GM23338 (cell line): ENCODE data around the gene MTHFD2. TPM values are rescaled to one million over a fixed set of nuclear protein-coding genes. Genes with fewer than 3 reads are reported as not detected.

ENCODE experiments used
- ATAC-seq: fragments of 200-7000 bp; cut with Tn5 transposase; 3 replicates; pipeline ENCODE4 v1.9.1; 2020
- DNase-seq: peaks from one replicate; pipeline ENCODE4 v3.0.0-alpha.2; 2015; ENCODE audit warnings: low spot score
- H2AFZ ChIP-seq: fragments of 200-600 bp; sonication (generic); 2 replicates; pipeline ENCODE4 v1.8.0; 2016; ENCODE audit warnings: antibody characterized with exemption, mild to moderate bottlenecking, moderate library complexity
- H3F3A ChIP-seq: fragments of 200-600 bp; sonication (generic); replicated peaks from 2 replicates; pipeline ENCODE4 v1.8.0; 2017; ENCODE audit warnings: antibody characterized with exemption, mixed run types, low read depth
- H3K27ac ChIP-seq: fragments of 200-600 bp; sonication (generic); 2 replicates; pipeline ENCODE4 v1.6.1; 2016; ENCODE audit warnings: low read depth
- H3K27me3 ChIP-seq: fragments of 200-600 bp; sonication (generic); 2 replicates; pipeline ENCODE4 v1.8.0; 2016; ENCODE audit warnings: mild to moderate bottlenecking, mixed run types, moderate library complexity; ENCODE audit not compliant: insufficient read depth
- H3K36me3 ChIP-seq: fragments of 200-600 bp; sonication (generic); 2 replicates; pipeline ENCODE4 v1.8.0; 2016; ENCODE audit warnings: mild to moderate bottlenecking; ENCODE audit not compliant: insufficient read depth
- H3K4me1 ChIP-seq: fragments of 200-600 bp; sonication (generic); 2 replicates; pipeline ENCODE4 v1.8.0; 2016; ENCODE audit warnings: mild to moderate bottlenecking, moderate library complexity; ENCODE audit not compliant: insufficient read depth
- H3K4me2 ChIP-seq: fragments of 200-600 bp; sonication (generic); 2 replicates; pipeline ENCODE4 v1.7.1; 2017; ENCODE audit warnings: mixed run types
- H3K4me3 ChIP-seq: fragments of 200-600 bp; sonication (generic); 2 replicates; pipeline ENCODE4 v1.6.1; 2016; ENCODE audit warnings: mixed run types
- H3K79me2 ChIP-seq: fragments of 200-600 bp; sonication (generic); replicated peaks from 2 replicates; pipeline ENCODE4 v1.8.0; 2017; ENCODE audit warnings: mild to moderate bottlenecking; ENCODE audit not compliant: insufficient read depth
- H3K9me2 ChIP-seq: fragments of 200-600 bp; sonication (generic); 2 replicates; pipeline ENCODE4 v1.8.0; 2017; ENCODE audit not compliant: insufficient read depth
- H4K20me1 ChIP-seq: fragments of 200-600 bp; sonication (generic); replicated peaks from 2 replicates; pipeline ENCODE4 v1.8.0; 2017; ENCODE audit warnings: mild to moderate bottlenecking; ENCODE audit not compliant: insufficient read depth
- H3K27ac Mint-ChIP-seq: 2 replicates; pipeline ENCODE4 v1.8.0; 2020; ENCODE audit warnings: inconsistent platforms, mild to moderate bottlenecking, moderate library complexity, mixed read lengths
- H3K27me3 Mint-ChIP-seq: 3 replicates; pipeline ENCODE4 v1.8.0; 2022; ENCODE audit warnings: low read depth, mild to moderate bottlenecking, moderate library complexity, mixed read lengths, inconsistent platforms; ENCODE audit not compliant: insufficient read depth, poor library complexity
- H3K36me3 Mint-ChIP-seq: 3 replicates; pipeline ENCODE4 v1.8.0; 2021; ENCODE audit warnings: low read depth, mild to moderate bottlenecking, inconsistent platforms, moderate library complexity, mixed read lengths
- H3K4me1 Mint-ChIP-seq: 3 replicates; pipeline ENCODE4 v1.8.0; 2020; ENCODE audit warnings: mild to moderate bottlenecking, inconsistent platforms, mixed read lengths
- H3K4me3 Mint-ChIP-seq: 3 replicates; pipeline ENCODE4 v1.8.0; 2021; ENCODE audit warnings: moderate library complexity, mild to moderate bottlenecking, inconsistent platforms, mixed read lengths
- H3K9me3 Mint-ChIP-seq: 3 replicates; pipeline ENCODE4 v1.8.0; 2020; ENCODE audit warnings: moderate library complexity, mild to moderate bottlenecking, inconsistent platforms, mixed read lengths
- CREB1 ChIP-seq: fragments of 250-450 bp; sonication (Bioruptor Pico); IDR thresholded peaks from 2 replicates; pipeline ENCODE4 v1.5.0; 2020; ENCODE audit warnings: low read depth, mild to moderate bottlenecking, moderate library complexity
- CTCF ChIP-seq, 2 experiments: fragments of 200-600 bp in 1 of 2; sonication (generic) in 1 of 2; conservative IDR thresholded peaks; 2 replicates each; pipeline versions ENCODE4 v1.5.1 to v1.6.1; 2016 to 2017; ENCODE audit warnings: antibody characterized with exemption in 2 of 2, low read depth in 2 of 2, mild to moderate bottlenecking in 2 of 2, moderate library complexity in 1 of 2
- EZH2 ChIP-seq: fragments of 200-600 bp; sonication (generic); IDR thresholded peaks from one replicate; pipeline ENCODE4 v1.8.0; 2017; ENCODE audit warnings: antibody characterized with exemption, mild to moderate bottlenecking, low read depth; ENCODE audit not compliant: unreplicated experiment
- EZH2phosphoT487 ChIP-seq: fragments of 200-600 bp; sonication (generic); IDR thresholded peaks from one replicate; pipeline ENCODE4 v1.8.1; 2018; ENCODE audit warnings: antibody characterized with exemption; ENCODE audit not compliant: unreplicated experiment
- JUNB ChIP-seq: IDR thresholded peaks from one replicate; pipeline ENCODE4 v1.6.1; 2016; ENCODE audit warnings: antibody characterized with exemption; ENCODE audit not compliant: unreplicated experiment
- NANOG ChIP-seq: IDR thresholded peaks from 2 replicates; pipeline ENCODE4 v1.6.1; 2016; ENCODE audit warnings: antibody characterized with exemption, borderline replicate concordance
- POLR2AphosphoS5 ChIP-seq: IDR thresholded peaks from 2 replicates; pipeline ENCODE4 v1.6.1; 2016; ENCODE audit warnings: antibody characterized with exemption, low read depth
- STAT1 ChIP-seq: IDR thresholded peaks from one replicate; pipeline ENCODE4 v1.6.1; 2016; ENCODE audit warnings: antibody characterized with exemption; ENCODE audit not compliant: unreplicated experiment
- ZNF114 ChIP-seq: fragments of 250-450 bp; sonication (Bioruptor Pico); IDR thresholded peaks from 2 replicates; pipeline ENCODE4 v1.5.0; 2020; ENCODE audit warnings: mild to moderate bottlenecking, moderate library complexity
- ZNF331 ChIP-seq: fragments of 250-450 bp; sonication (Bioruptor Pico); IDR thresholded peaks from 2 replicates; pipeline ENCODE4 v1.5.0; 2020; ENCODE audit warnings: low read depth, mild to moderate bottlenecking, moderate library complexity
- polyA plus RNA-seq: library from polyadenylated mRNA; unstranded; fragments of >200 nt; fragmentation: Nextera tagmentation; extraction: Ambion mirVana; gene quantifications from 2 replicates; pipeline ENCODE4 v1.2.1, GENCODE V29; 2016
- total RNA-seq: library from RNA; depleted of rRNA; stranded (reverse); fragments of >200 nt; shearing (Covaris generic); gene quantifications from 2 replicates; pipeline ENCODE4 v1.2.3, GENCODE V29; 2014
- TF ChIP-seq, protein P1 (sequence below): IDR thresholded peaks from one replicate; pipeline ENCODE4 v1.6.1; 2018; ENCODE audit warnings: antibody characterized with exemption; ENCODE audit not compliant: unreplicated experiment
- TF ChIP-seq, protein P2 (sequence below): IDR thresholded peaks from 2 replicates; pipeline ENCODE4 v1.6.1; 2016; ENCODE audit warnings: antibody characterized with exemption
- TF ChIP-seq, protein P3 (sequence below): fragments of 250-450 bp; sonication (Bioruptor Pico); IDR thresholded peaks from 2 replicates; pipeline ENCODE4 v1.5.0; 2020; ENCODE audit warnings: mild to moderate bottlenecking, moderate library complexity

MTHFD2 gene
- total and polyA plus RNA-seq, 2 experiments from 2014 or later = 279 to 281 TPM

- Histone ChIP-seq H3K4me1 (0 out of 2 replicates have a peak, but pooled peaks cover 5% of the 10 kb centered on the region), H3K27ac (0 out of 2 replicates have a peak overlapping the region, but pooled peaks have one; percentile 20), H3K4me2 (no peak overlapping the region), H3K27me3 (no peaks in the 10 kb centered on the region), H4K20me1 (peaks cover 24% of the 10 kb centered on the region), H3F3A (peaks cover 26% of the 10 kb centered on the region; the same call in 1 of the 2 replicates), H3K9me2 (peaks cover 18% of the 10 kb centered on the region), H3K79me2 (no peaks in the 10 kb centered on the region; the same call in 1 of the 2 replicates), H2AFZ (no peak overlapping the region), H3K36me3 (peaks cover 4% of the 10 kb centered on the region; the same call in 1 of the 2 replicates), H3K4me3 (no peak overlapping the region)
- Mint-ChIP-seq H3K27ac (no peak overlapping the region), H3K4me1 (peaks cover 29% of the 10 kb centered on the region), H3K4me3 (no peak overlapping the region), H3K36me3 (peaks cover 23% of the 10 kb centered on the region), H3K27me3 (peaks cover 39% of the 10 kb centered on the region), H3K9me3 (no peaks in the 10 kb centered on the region; the same call in 2 of the 3 replicates)
- TF ChIP-seq NANOG = no peak
- no peak for TF ChIP-seq CREB1 (CRISPR knock-in tag)
- no peak for TF ChIP-seq POLR2AphosphoS5
- TF ChIP-seq, protein P1, sequence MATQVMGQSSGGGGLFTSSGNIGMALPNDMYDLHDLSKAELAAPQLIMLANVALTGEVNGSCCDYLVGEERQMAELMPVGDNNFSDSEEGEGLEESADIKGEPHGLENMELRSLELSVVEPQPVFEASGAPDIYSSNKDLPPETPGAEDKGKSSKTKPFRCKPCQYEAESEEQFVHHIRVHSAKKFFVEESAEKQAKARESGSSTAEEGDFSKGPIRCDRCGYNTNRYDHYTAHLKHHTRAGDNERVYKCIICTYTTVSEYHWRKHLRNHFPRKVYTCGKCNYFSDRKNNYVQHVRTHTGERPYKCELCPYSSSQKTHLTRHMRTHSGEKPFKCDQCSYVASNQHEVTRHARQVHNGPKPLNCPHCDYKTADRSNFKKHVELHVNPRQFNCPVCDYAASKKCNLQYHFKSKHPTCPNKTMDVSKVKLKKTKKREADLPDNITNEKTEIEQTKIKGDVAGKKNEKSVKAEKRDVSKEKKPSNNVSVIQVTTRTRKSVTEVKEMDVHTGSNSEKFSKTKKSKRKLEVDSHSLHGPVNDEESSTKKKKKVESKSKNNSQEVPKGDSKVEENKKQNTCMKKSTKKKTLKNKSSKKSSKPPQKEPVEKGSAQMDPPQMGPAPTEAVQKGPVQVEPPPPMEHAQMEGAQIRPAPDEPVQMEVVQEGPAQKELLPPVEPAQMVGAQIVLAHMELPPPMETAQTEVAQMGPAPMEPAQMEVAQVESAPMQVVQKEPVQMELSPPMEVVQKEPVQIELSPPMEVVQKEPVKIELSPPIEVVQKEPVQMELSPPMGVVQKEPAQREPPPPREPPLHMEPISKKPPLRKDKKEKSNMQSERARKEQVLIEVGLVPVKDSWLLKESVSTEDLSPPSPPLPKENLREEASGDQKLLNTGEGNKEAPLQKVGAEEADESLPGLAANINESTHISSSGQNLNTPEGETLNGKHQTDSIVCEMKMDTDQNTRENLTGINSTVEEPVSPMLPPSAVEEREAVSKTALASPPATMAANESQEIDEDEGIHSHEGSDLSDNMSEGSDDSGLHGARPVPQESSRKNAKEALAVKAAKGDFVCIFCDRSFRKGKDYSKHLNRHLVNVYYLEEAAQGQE = no peak
- no peak for TF ChIP-seq STAT1
- no peak for TF ChIP-seq CTCF (conservative IDR thresholded peaks at IDR 0.05; ENCODE audit: low read depth in 2 of 2)
- TF ChIP-seq, protein P2, sequence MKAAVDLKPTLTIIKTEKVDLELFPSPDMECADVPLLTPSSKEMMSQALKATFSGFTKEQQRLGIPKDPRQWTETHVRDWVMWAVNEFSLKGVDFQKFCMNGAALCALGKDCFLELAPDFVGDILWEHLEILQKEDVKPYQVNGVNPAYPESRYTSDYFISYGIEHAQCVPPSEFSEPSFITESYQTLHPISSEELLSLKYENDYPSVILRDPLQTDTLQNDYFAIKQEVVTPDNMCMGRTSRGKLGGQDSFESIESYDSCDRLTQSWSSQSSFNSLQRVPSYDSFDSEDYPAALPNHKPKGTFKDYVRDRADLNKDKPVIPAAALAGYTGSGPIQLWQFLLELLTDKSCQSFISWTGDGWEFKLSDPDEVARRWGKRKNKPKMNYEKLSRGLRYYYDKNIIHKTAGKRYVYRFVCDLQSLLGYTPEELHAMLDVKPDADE = no peak
- TF ChIP-seq EZH2 = no peak
- TF ChIP-seq, protein P3, sequence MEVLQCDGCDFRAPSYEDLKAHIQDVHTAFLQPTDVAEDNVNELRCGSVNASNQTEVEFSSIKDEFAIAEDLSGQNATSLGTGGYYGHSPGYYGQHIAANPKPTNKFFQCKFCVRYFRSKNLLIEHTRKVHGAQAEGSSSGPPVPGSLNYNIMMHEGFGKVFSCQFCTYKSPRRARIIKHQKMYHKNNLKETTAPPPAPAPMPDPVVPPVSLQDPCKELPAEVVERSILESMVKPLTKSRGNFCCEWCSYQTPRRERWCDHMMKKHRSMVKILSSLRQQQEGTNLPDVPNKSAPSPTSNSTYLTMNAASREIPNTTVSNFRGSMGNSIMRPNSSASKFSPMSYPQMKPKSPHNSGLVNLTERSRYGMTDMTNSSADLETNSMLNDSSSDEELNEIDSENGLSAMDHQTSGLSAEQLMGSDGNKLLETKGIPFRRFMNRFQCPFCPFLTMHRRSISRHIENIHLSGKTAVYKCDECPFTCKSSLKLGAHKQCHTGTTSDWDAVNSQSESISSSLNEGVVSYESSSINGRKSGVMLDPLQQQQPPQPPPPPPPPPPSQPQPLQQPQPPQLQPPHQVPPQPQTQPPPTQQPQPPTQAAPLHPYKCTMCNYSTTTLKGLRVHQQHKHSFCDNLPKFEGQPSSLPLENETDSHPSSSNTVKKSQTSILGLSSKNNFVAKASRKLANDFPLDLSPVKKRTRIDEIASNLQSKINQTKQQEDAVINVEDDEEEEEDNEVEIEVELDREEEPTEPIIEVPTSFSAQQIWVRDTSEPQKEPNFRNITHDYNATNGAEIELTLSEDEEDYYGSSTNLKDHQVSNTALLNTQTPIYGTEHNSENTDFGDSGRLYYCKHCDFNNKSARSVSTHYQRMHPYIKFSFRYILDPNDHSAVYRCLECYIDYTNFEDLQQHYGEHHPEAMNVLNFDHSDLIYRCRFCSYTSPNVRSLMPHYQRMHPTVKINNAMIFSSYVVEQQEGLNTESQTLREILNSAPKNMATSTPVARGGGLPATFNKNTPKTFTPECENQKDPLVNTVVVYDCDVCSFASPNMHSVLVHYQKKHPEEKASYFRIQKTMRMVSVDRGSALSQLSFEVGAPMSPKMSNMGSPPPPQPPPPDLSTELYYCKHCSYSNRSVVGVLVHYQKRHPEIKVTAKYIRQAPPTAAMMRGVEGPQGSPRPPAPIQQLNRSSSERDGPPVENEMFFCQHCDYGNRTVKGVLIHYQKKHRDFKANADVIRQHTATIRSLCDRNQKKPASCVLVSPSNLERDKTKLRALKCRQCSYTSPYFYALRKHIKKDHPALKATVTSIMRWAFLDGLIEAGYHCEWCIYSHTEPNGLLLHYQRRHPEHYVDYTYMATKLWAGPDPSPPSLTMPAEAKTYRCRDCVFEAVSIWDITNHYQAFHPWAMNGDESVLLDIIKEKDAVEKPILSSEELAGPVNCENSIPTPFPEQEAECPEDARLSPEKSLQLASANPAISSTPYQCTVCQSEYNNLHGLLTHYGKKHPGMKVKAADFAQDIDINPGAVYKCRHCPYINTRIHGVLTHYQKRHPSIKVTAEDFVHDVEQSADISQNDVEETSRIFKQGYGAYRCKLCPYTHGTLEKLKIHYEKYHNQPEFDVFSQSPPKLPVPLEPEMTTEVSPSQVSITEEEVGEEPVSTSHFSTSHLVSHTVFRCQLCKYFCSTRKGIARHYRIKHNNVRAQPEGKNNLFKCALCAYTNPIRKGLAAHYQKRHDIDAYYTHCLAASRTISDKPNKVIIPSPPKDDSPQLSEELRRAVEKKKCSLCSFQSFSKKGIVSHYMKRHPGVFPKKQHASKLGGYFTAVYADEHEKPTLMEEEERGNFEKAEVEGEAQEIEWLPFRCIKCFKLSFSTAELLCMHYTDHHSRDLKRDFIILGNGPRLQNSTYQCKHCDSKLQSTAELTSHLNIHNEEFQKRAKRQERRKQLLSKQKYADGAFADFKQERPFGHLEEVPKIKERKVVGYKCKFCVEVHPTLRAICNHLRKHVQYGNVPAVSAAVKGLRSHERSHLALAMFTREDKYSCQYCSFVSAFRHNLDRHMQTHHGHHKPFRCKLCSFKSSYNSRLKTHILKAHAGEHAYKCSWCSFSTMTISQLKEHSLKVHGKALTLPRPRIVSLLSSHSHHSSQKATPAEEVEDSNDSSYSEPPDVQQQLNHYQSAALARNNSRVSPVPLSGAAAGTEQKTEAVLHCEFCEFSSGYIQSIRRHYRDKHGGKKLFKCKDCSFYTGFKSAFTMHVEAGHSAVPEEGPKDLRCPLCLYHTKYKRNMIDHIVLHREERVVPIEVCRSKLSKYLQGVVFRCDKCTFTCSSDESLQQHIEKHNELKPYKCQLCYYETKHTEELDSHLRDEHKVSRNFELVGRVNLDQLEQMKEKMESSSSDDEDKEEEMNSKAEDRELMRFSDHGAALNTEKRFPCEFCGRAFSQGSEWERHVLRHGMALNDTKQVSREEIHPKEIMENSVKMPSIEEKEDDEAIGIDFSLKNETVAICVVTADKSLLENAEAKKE (CRISPR knock-in tag) = no peak
- TF ChIP-seq JUNB = no peak
- TF ChIP-seq ZNF114 (CRISPR knock-in tag) = no peak
- TF ChIP-seq ZNF331 (CRISPR knock-in tag) = no peak
- TF ChIP-seq EZH2phosphoT487 = no peak
- ATAC-seq (no peak), DNase-seq (no peak)
Measured at GRCh38 chr2:74223941-74224770, 25.7 kb downstream of the MTHFD2 start.
